Body of pancreas (tissue), 4 donors: ENCODE data around the gene COQ6. TPM values are rescaled to one million over a fixed set of nuclear protein-coding genes. Genes with fewer than 3 reads are reported as not detected.

Experiments
- ATAC-seq: fragments of 150-250 bp; one replicate; pipeline ENCODE4 v1.9.1; 2016
- DNase-seq, 4 donors: peaks; one replicate each; pipeline ENCODE4 v3.0.0-alpha.2; 2019
- H3K27ac ChIP-seq, 4 donors: fragments of 200-600 bp; sonication (generic); 1 replicate in 3 of 4; 2 replicates in 1 of 4; pipeline versions ENCODE4 v1.5.1 to v1.6.1; 2016 to 2019; ENCODE audit warnings: mild to moderate bottlenecking in 1 of 4, mixed read lengths in 1 of 4, moderate library complexity in 1 of 4
- H3K27me3 ChIP-seq, 2 donors: fragments of 200-600 bp; sonication (generic); one replicate each; pipeline ENCODE4 v1.6.0; 2016; ENCODE audit warnings: mild to moderate bottlenecking in 1 of 2
- H3K36me3 ChIP-seq, 2 donors: fragments of 200-600 bp; sonication (generic); replicated peaks in 1 of 2; 2 replicates each; pipeline ENCODE4 v1.5.1; 2016; ENCODE audit warnings: low read depth in 2 of 2; ENCODE audit not compliant: insufficient read depth in 1 of 2
- H3K4me1 ChIP-seq: fragments of 200-600 bp; sonication (generic); one replicate; pipeline ENCODE4 v1.6.0; 2016
- H3K4me3 ChIP-seq, 2 donors: fragments of 200-600 bp; sonication (generic); 1 replicate in 1 of 2; 2 replicates in 1 of 2; pipeline ENCODE4 v1.5.1; 2016 to 2019
- H3K9me3 ChIP-seq, 3 donors: fragments of 200-600 bp; sonication (generic); 1 replicate in 2 of 3; 2 replicates in 1 of 3; pipeline ENCODE4 v1.5.1; 2016
- POLR2A ChIP-seq, 3 donors: fragments of 450-650 bp; IDR thresholded peaks; one replicate each; pipeline ENCODE4 v1.6.1; 2016; ENCODE audit warnings: antibody characterized with exemption in 3 of 3, mild to moderate bottlenecking in 2 of 3
- WGBS, 2 donors: methylation state at CpG; one replicate each; pipeline ENCODE4 v1.1.5; 2017; 5-methylcytosine and 5-hydroxymethylcytosine counted together
- intact Hi-C: fragments of 100-400 bp; cut with DNase I; formaldehyde crosslinking; loops from one replicate; pipeline ENCODE4 v1.15.1; 2023
- total RNA-seq, 2 donors: library from RNA; depleted of rRNA; stranded (reverse); fragments of >200 nt; gene quantifications; one replicate each; pipeline ENCODE4 v1.1.0, GENCODE V29; 2016
- TF ChIP-seq, protein P1 (sequence below), 7 experiments: fragments of 450-650 bp in 4 of 7; fragments of 200-600 bp in 3 of 7; sonication (generic) in 3 of 7; IDR thresholded peaks; one replicate each; pipeline ENCODE4 v1.5.1; 2016 to 2019; ENCODE audit warnings: antibody characterized with exemption in 7 of 7

The COQ6 gene
- total RNA-seq, 2 donors from 2014 or later: 9.6 to 29.3 TPM

DNA sequence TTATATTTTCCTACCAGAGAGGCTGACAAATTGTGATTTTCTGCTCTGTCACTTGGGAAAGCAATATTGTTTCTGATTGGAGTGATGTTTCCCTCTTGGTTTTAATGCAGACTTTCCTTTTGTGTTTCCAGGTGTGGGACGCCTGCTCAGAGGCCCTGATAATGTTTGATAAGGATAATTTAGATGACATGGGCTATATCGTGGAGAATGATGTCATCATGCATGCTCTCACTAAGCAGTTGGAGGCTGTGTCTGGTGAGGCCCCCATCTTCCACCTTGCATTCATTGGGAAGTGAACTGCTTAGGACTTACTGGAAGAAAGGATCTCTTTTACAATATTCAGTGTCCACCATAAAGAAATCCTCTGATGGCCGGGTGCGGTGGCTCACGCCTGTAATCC is 5.6 kb downstream of the COQ6 start:
- DNase-seq (no peak), ATAC-seq (no peak)
- intact Hi-C loops: no loop called here
- Histone ChIP-seq H3K9me3 (no peaks in the 10 kb centered on the region), H3K4me3 (no peak overlapping the region), H3K27me3 (no peaks in the 10 kb centered on the region), H3K36me3 (peaks cover 0 to 20% of the 10 kb centered on the region in 2 donors), H3K4me1 (peaks cover 6% of the 10 kb centered on the region), H3K27ac (no peak overlapping the region)
- no peak for TF ChIP-seq POLR2A (IDR thresholded peaks at IDR 0.05)
- TF ChIP-seq, protein P1, sequence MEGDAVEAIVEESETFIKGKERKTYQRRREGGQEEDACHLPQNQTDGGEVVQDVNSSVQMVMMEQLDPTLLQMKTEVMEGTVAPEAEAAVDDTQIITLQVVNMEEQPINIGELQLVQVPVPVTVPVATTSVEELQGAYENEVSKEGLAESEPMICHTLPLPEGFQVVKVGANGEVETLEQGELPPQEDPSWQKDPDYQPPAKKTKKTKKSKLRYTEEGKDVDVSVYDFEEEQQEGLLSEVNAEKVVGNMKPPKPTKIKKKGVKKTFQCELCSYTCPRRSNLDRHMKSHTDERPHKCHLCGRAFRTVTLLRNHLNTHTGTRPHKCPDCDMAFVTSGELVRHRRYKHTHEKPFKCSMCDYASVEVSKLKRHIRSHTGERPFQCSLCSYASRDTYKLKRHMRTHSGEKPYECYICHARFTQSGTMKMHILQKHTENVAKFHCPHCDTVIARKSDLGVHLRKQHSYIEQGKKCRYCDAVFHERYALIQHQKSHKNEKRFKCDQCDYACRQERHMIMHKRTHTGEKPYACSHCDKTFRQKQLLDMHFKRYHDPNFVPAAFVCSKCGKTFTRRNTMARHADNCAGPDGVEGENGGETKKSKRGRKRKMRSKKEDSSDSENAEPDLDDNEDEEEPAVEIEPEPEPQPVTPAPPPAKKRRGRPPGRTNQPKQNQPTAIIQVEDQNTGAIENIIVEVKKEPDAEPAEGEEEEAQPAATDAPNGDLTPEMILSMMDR (IDR thresholded peaks at IDR 0.05): no peak
- WGBS, 2 donors: 80 to 85% methylated on average over 5 of the region's 5 CpGs

DNA sequence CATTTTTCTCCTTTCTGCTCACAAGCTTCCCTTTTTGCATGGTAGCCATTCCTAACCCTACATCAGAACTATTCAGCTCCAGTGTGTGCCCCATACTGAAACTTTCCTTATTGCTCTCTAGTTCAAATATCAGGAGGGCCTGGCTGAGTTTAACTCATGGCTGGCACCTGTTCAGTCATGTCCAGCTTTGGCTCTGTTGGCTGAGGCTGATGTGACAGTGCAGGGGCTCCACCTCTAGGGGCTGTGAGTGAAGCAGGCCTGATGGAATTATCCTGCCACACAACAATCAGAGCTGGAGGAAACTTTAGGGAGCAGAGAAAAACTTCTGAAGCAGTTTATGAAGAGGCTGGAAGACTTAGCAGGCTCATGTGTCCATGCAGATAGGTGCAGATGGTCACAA is 8.5 kb downstream of the COQ6 start:
- ATAC-seq (no peak), DNase-seq (no peak)
- Histone ChIP-seq H3K4me3 (no peak overlapping the region), H3K27me3 (no peaks in the 10 kb centered on the region), H3K9me3 (no peaks in the 10 kb centered on the region), H3K36me3 (peaks cover 7 to 28% of the 10 kb centered on the region in 2 donors), H3K4me1 (no peaks in the 10 kb centered on the region), H3K27ac (no peak overlapping the region)
- intact Hi-C loops: no loop called here
- no peak for TF ChIP-seq POLR2A (IDR thresholded peaks at IDR 0.05)
- TF ChIP-seq, protein P1 (IDR thresholded peaks at IDR 0.05): no peak

DNA sequence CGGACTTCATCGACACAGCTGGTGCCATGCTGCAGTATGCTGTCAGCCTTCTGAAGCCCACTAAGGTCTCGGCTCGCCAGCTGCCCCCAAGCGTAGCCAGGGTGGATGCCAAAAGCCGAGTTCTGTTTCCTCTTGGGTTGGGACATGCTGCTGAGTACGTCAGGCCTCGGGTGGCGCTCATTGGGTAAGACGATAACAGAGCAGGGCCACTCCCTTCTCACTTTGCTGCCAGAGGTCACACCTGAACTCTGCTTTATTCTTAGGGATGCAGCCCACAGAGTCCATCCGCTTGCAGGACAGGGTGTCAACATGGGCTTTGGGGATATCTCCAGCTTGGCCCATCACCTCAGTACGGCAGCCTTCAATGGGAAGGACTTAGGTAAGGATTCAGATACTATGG is 11.1 kb downstream of the COQ6 start:
- DNase-seq: no peak
- Histone ChIP-seq H3K9me3 (no peaks in the 10 kb centered on the region), H3K4me1 (no peaks in the 10 kb centered on the region), H3K36me3 (peaks cover 7 to 22% of the 10 kb centered on the region in 2 donors), H3K4me3 (no peak overlapping the region), H3K27ac (no peak overlapping the region), H3K27me3 (no peaks in the 10 kb centered on the region)
- WGBS, 2 donors: 87 to 93% methylated on average over 5 to 12 of the region's 12 CpGs
- no peak for TF ChIP-seq POLR2A (IDR thresholded peaks at IDR 0.05)
- TF ChIP-seq, protein P1 (IDR thresholded peaks at IDR 0.05): no peak
- ATAC-seq: no peak
- intact Hi-C loops: no loop called here

DNA sequence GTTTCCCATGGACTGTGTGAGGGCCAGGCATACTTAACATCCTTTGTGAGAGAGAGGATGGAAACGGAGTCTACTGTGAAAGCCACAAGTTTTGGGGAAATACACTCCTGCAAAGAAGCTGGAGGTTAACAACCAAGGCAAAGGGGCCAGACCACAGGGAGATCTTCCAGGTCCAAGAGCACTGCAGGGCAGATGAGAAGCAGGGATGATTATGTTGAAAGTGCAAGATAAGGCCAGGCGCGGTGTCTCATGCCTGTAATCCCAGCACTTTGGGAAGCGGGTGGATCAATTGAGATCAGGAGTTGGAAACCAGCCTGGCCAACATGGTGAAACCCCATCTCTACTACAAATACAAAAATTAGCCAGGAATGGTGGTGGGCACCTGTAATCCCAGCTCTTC is 15.1 kb downstream of the COQ6 start:
- TF ChIP-seq, protein P1 (IDR thresholded peaks at IDR 0.05): no peak
- TF ChIP-seq POLR2A (IDR thresholded peaks at IDR 0.05): no peak
- no peak overlapping the region for H3K27ac ChIP-seq
- H3K4me1 ChIP-seq: no peaks in the 10 kb centered on the region
- H3K27me3 ChIP-seq: no peaks in the 10 kb centered on the region
- no peaks in the 10 kb centered on the region for H3K9me3 ChIP-seq
- no peak overlapping the region for H3K4me3 ChIP-seq
- 93 to 95% methylated on average over 4 of the region's 4 CpGs for WGBS, 2 donors
- peaks cover 7 to 12% of the 10 kb centered on the region in 2 donors for H3K36me3 ChIP-seq
- intact Hi-C loops: no loop called here
- DNase-seq: no peak
- no peak for ATAC-seq

DNA sequence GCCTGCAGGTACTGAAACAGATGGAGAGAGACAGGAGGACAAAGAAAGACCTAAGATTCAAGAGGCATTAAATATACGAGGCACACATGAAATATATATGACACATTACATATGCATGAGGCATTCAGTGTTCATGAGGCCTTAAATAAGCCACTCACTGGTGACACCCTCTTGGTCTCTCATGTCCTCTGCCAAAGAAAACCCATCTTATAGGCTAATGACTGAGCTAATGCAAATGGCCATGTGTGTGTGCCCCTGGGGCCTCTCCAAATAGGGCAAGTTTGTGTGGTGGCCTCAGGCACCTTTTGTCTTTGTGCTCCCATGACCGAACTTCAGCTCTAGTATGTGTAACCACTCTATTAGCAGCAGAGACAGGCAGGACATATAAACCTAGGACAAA is 18.8 kb downstream of the COQ6 start:
- H3K27me3 ChIP-seq: no peaks in the 10 kb centered on the region
- WGBS, 2 donors: 82 to 98% methylated on average over 2 of the region's 2 CpGs
- no peaks in the 10 kb centered on the region for H3K4me1 ChIP-seq
- no peaks in the 10 kb centered on the region for H3K9me3 ChIP-seq
- H3K4me3 ChIP-seq: no peak overlapping the region
- no peak for TF ChIP-seq POLR2A (IDR thresholded peaks at IDR 0.05)
- TF ChIP-seq, protein P1 (IDR thresholded peaks at IDR 0.05): no peak
- intact Hi-C loops: no loop called here
- no peak overlapping the region for H3K27ac ChIP-seq
- peaks cover 0 to 1% of the 10 kb centered on the region in 2 donors for H3K36me3 ChIP-seq
- DNase-seq (no peak), ATAC-seq (no peak)
